Measurements from ENCODE around the gene CAPZA2.
"Not testable (repeated sequence)": the region's sequence is repeated elsewhere in the genome, so short reads cannot be mapped to it uniquely, and the experiment has no call there.

Gene CAPZA2

GRCh38 chr7:116862234-116862950 is at the start of gene CAPZA2:
Gene CAPZA2, plus strand, starts transcription at chr7:116862587. Its CDS starts 25 bp downstream, at chr7:116862612.
- ATAC-seq = peak; percentile 92
- no peak for TF ChIP-seq ZFP30 (CRISPR knock-in tag; IDR thresholded peaks at IDR 0.05)
- TF ChIP-seq CSDC2 (CRISPR knock-in tag; IDR thresholded peaks at IDR 0.05) = 0 out of 2 replicates have a peak, but pooled peaks have one; percentile 52
- TF ChIP-seq, protein P1, sequence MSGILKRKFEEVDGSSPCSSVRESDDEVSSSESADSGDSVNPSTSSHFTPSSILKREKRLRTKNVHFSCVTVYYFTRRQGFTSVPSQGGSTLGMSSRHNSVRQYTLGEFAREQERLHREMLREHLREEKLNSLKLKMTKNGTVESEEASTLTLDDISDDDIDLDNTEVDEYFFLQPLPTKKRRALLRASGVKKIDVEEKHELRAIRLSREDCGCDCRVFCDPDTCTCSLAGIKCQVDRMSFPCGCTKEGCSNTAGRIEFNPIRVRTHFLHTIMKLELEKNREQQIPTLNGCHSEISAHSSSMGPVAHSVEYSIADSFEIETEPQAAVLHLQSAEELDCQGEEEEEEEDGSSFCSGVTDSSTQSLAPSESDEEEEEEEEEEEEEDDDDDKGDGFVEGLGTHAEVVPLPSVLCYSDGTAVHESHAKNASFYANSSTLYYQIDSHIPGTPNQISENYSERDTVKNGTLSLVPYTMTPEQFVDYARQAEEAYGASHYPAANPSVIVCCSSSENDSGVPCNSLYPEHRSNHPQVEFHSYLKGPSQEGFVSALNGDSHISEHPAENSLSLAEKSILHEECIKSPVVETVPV (CRISPR knock-in tag; IDR thresholded peaks at IDR 0.05) = no peak
- peak; percentile 36; the same call in 1 of the 2 replicates for TF ChIP-seq SNAI2 (CRISPR knock-in tag; IDR thresholded peaks at IDR 0.05)
- TF ChIP-seq, protein P2, sequence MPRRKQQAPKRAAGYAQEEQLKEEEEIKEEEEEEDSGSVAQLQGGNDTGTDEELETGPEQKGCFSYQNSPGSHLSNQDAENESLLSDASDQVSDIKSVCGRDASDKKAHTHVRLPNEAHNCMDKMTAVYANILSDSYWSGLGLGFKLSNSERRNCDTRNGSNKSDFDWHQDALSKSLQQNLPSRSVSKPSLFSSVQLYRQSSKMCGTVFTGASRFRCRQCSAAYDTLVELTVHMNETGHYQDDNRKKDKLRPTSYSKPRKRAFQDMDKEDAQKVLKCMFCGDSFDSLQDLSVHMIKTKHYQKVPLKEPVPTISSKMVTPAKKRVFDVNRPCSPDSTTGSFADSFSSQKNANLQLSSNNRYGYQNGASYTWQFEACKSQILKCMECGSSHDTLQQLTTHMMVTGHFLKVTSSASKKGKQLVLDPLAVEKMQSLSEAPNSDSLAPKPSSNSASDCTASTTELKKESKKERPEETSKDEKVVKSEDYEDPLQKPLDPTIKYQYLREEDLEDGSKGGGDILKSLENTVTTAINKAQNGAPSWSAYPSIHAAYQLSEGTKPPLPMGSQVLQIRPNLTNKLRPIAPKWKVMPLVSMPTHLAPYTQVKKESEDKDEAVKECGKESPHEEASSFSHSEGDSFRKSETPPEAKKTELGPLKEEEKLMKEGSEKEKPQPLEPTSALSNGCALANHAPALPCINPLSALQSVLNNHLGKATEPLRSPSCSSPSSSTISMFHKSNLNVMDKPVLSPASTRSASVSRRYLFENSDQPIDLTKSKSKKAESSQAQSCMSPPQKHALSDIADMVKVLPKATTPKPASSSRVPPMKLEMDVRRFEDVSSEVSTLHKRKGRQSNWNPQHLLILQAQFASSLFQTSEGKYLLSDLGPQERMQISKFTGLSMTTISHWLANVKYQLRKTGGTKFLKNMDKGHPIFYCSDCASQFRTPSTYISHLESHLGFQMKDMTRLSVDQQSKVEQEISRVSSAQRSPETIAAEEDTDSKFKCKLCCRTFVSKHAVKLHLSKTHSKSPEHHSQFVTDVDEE (CRISPR knock-in tag; IDR thresholded peaks at IDR 0.05) = 0 out of 2 replicates have a peak, but pooled peaks have one; percentile 34
- TF ChIP-seq PATZ1 (CRISPR knock-in tag; IDR thresholded peaks at IDR 0.05; ENCODE audit: borderline replicate concordance) = peak; percentile 56; the same call in 1 of the 2 replicates
- no peak for TF ChIP-seq PPARA (CRISPR knock-in tag; IDR thresholded peaks at IDR 0.05; ENCODE audit: borderline replicate concordance)

DNA sequence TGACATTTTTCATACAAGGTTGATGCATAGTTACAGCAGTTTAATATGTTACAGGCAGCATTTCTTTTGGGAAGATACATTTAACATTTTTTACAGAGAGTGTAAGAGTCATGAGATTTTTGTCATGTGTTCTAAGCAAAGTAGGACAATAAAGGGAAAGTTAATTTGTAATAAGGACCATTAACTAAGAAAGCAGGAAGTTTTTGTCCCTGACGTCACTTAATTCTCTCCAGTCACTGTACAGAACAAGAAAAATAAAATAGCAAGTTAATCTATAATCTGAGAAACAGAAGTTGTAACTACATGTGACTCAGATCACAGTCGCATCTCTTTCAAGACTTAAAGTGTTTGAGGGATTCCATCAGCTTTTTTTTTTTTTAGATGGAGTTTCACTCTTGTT is 49.5 kb upstream of the CAPZA2 start:
- no peak for ATAC-seq
- TF ChIP-seq RARB (CRISPR knock-in tag; IDR thresholded peaks at IDR 0.05) = no peak
- TF ChIP-seq, protein P1 (CRISPR knock-in tag; IDR thresholded peaks at IDR 0.05) = no peak
- TF ChIP-seq ISL1 (CRISPR knock-in tag; IDR thresholded peaks at IDR 0.05) = no peak
- no peak for TF ChIP-seq ZFP30 (CRISPR knock-in tag; IDR thresholded peaks at IDR 0.05)
- no peak for TF ChIP-seq OSR1 (CRISPR knock-in tag; IDR thresholded peaks at IDR 0.05)
- TF ChIP-seq ZC3H10 (CRISPR knock-in tag; IDR thresholded peaks at IDR 0.05) = no peak
- TF ChIP-seq GLIS3 (CRISPR knock-in tag; IDR thresholded peaks at IDR 0.05) = no peak
- TF ChIP-seq BACH2 (CRISPR knock-in tag; IDR thresholded peaks at IDR 0.05; ENCODE audit: borderline replicate concordance) = no peak
- TF ChIP-seq ZFP3 (CRISPR knock-in tag; IDR thresholded peaks at IDR 0.05) = no peak
- no peak for TF ChIP-seq SNAI2 (CRISPR knock-in tag; IDR thresholded peaks at IDR 0.05)
- TF ChIP-seq CREB5 (CRISPR knock-in tag; IDR thresholded peaks at IDR 0.05; ENCODE audit: low read depth) = no peak
- TF ChIP-seq ZNF8 (CRISPR knock-in tag; IDR thresholded peaks at IDR 0.05) = no peak
- TF ChIP-seq PPARA (CRISPR knock-in tag; IDR thresholded peaks at IDR 0.05; ENCODE audit: borderline replicate concordance) = no peak
- no peak for TF ChIP-seq ARNTL (CRISPR knock-in tag; IDR thresholded peaks at IDR 0.05; ENCODE audit: borderline replicate concordance, low read depth)
- no peak for TF ChIP-seq CSDC2 (CRISPR knock-in tag; IDR thresholded peaks at IDR 0.05)
- TF ChIP-seq PATZ1 (CRISPR knock-in tag; IDR thresholded peaks at IDR 0.05; ENCODE audit: borderline replicate concordance) = no peak
- no peak for TF ChIP-seq ZNF565 (CRISPR knock-in tag; conservative IDR thresholded peaks at IDR 0.05; ENCODE audit: low read depth)

GRCh38 chr7:116813371-116813770 is 49.0 kb upstream of the CAPZA2 start:
- not testable (repeated sequence) for ATAC-seq

Data from SK-N-SH treated with all-trans-retinoic acid at 6 μM for 48 hours (cell line).